Hair follicular keratinocyte (primary cell): ENCODE results near the gene CDKL2. TPM values are rescaled to one million over a fixed set of nuclear protein-coding genes. Genes with fewer than 3 reads are reported as not detected.

Source experiments
- total RNA-seq: library from RNA; depleted of rRNA; stranded (reverse); fragments of >200 nt; gene quantifications from 2 replicates; pipeline ENCODE4 v1.2.3, GENCODE V29; 2015

Gene CDKL2
- 0.46 and 0.62 TPM in 2 replicates for total RNA-seq

DNA sequence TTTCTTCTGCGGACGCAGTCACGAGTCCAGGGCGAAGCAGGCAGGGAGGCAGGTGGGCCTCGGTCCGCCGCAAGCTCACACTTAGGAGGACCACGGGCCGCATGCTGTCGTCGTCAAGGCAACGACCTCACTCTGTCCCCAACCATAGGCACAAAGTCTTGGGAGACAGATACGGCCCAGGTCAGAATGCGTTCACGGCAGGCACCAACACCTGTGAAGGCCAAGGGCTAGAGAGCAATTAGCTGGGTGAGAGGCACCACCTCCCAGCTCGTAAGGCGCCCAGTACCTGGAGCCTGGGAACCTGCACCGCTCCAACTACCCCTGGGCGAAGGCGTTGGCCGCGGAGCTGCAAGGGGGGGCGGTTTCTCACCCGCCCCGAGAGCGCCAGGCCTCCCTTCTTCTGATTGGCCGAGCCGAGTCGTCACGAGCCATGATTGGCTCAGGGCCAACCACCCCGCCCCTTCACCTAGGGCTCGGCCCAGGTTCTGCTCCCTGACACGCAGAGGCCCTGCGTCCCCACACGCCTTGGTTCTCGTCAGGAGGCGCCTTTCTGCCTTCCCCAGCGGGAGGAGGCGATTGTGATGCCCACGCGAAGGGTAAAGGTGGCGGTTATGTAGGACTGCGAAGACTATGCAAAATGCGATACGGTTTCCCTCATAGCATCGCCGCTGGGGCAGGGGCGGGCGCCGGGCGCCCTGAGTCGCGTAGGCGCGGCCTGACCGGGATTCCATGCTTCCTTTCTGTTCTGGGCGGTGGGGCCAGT, at the start of gene CDKL2:
CDKL2 (minus strand) TSS at position 355 of the 763 bp plus-strand sequence. CDS start 4,540 bp downstream, outside the sequence.

DNA sequence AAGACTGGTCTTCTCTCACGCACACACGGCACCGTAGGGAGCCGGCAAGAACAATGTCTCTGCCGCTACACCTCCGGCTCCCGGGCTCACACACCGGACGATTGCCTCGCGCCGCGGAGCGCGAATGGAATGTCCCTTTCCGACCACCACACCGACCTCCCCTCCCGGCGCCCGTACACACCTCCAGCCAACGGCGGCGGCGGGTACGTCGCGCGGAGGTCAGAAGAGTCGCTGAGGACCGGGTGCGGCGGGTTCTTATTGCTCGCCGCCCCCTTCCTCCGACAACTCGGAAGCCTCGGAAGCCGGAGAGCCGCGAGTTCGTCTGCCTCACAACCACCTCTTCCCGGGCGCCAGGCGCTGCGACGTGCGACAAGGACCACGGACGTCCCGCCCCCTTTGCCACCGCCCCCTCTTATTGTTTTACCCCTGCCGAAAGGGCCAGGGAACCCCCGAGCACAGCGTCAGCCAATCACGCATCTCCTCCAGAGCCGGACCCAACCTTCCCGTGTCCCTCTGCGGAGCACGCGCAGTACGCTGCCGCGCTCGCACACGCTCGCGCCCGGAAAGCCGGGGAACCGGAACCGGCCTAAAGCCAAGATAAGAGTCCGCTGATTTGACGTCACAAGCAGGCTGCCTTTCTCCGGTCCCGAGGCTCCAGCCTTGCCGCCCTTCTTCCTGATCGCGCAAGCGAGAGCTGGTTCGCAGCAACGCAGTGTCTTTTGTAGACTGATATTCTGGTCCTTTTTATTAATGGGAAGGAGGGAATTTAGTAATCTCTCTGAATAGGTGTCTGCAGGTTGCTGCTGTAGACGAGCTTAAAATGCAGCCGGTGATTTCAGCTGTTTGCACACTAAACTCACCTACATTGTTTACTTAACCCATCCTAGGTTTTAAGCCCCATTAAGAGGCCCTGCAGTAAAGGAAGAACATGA, 43.0 kb upstream of the CDKL2 start, which contains the start of gene G3BP2:
G3BP2 (minus strand) TSS at position 385 of the 932 bp plus-strand sequence. CDS start 11,386 bp downstream, outside the sequence.

DNA sequence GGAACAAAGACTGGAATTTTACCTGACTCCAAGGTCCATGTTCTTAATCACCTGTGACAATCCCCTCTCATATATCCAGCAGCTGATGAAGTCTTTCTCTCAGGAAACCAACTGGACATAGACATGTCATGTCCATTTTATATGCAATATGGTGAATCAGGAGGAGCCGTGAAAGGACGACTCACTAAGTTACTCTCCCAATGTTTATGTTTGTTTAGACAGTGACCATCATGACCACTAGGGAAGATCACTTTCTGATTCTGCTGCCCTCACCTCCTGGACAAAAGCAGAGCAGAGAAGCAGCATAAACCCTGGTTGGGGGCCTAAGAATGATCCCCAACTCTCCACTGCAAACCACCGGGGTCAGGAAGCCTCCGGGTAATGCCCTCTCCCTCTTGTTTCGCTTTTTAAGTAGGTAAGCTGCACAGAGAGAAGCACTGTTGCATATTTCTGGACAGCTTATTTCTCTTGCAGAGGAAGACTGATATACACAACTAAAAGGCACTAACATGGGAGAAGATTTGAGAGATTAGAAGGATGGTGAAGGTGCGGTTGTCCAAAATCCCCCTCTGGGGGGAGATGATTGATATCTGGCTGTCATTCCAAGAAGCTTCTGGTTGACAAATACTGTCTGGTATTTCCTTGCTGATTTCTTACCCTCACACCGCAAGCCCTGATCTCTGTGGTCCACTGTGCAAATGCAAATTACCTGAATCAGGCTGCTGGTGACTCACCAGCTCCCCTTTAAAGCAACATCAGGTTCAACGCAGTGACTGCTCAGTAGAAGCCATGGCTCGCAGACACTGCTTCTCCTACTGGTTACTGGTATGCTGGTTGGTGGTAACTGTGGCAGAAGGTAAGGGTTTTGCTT, 74.8 kb downstream of the CDKL2 start, which contains the start of gene ODAPH:
ODAPH (plus strand) TSS at position 773 of the 871 bp plus-strand sequence; CDS start at position 790, 17 bp downstream.

Other genes with a start within 250 kb of the CDKL2 start
- gene RCHY1, start 116.1 kb downstream of the CDKL2 start, total RNA-seq = 12.8 and 14.7 TPM in 2 replicates
- gene THAP6, start 116.1 kb downstream of the CDKL2 start, total RNA-seq = 7.6 and 8.3 TPM in 2 replicates
- not detected in 2 replicates for gene ODAPH, start 74.5 kb downstream of the CDKL2 start, total RNA-seq
- 95.7 and 99.7 TPM in 2 replicates for gene G3BP2, start 42.9 kb upstream of the CDKL2 start, total RNA-seq
- 71.0 and 75.2 TPM in 2 replicates for gene USO1, start 94.0 kb upstream of the CDKL2 start, total RNA-seq